Stimulated activated CD8-positive, alpha-beta memory T cell treated with anti-CD3 and anti-CD28 coated beads, Interleukin-7, amount 100 ng/mL, for 48 hours (primary cell): ENCODE measurements around the gene RBMXL2.

ENCODE experiments used
- DNase-seq, 2 donors: peaks; one replicate each; pipeline ENCODE4 v3.0.0-alpha.2; 2020; ENCODE audit warnings: low read depth in 1 of 2; ENCODE audit errors: extremely low read depth in 1 of 2

The RBMXL2 gene

GRCh38 chr11:7088921-7089320 is at the start of gene RBMXL2:
RBMXL2 (plus strand) TSS chr11:7088998; CDS start chr11:7089121, 123 bp downstream.
- DNase-seq = no peak

- DNase-seq = no peak
These were observed 42.2 kb upstream of the RBMXL2 start for GRCh38 chr11:7046474-7047175.

GRCh38 chr11:7050191-7050590 is 38.6 kb upstream of the RBMXL2 start:
- no peak for DNase-seq

GRCh38 chr11:7056828-7057513 is 31.8 kb upstream of the RBMXL2 start:
- no peak for DNase-seq

GRCh38 chr11:7057641-7058040 is 31.2 kb upstream of the RBMXL2 start:
- no peak for DNase-seq

GRCh38 chr11:7060868-7061267 is 27.9 kb upstream of the RBMXL2 start:
- DNase-seq = no peak

- no peak for DNase-seq
These were observed 26.3 kb upstream of the RBMXL2 start for GRCh38 chr11:7062534-7062933.

- DNase-seq = no peak
These were observed 16.3 kb upstream of the RBMXL2 start for GRCh38 chr11:7072401-7073028.

- no peak for DNase-seq
These were observed 11.7 kb upstream of the RBMXL2 start for GRCh38 chr11:7077101-7077500.

- DNase-seq = no peak
These were observed 9.2 kb upstream of the RBMXL2 start for GRCh38 chr11:7079545-7080135.

GRCh38 chr11:7080900-7081299 is 7.9 kb upstream of the RBMXL2 start:
- no peak for DNase-seq

- no peak for DNase-seq
These were observed 7.4 kb upstream of the RBMXL2 start for GRCh38 chr11:7081441-7081840.

GRCh38 chr11:7089328-7090251 is 792 bp downstream of the RBMXL2 start:
- DNase-seq = no peak

- no peak for DNase-seq
These were observed 9.5 kb downstream of the RBMXL2 start for GRCh38 chr11:7098235-7098832.

- DNase-seq = no peak
These were observed 27.0 kb downstream of the RBMXL2 start for GRCh38 chr11:7115780-7116179.

- no peak for DNase-seq
These were observed 27.6 kb downstream of the RBMXL2 start for GRCh38 chr11:7116370-7116769.

- no peak for DNase-seq
These were observed 49.3 kb downstream of the RBMXL2 start for GRCh38 chr11:7138051-7138450.
